GM12874 (cell line): ENCODE measurements around the gene ASB10.

Experiments
- CTCF ChIP-seq: IDR thresholded peaks from 2 replicates; pipeline ENCODE4 v1.5.1; 2011; ENCODE audit warnings: low read depth, mild to moderate bottlenecking, control low read depth, low read length, moderate library complexity; ENCODE audit not compliant: insufficient read depth

The ASB10 gene

GRCh38 chr7:151208253-151208862 is 21.3 kb upstream of the ASB10 start:
- TF ChIP-seq CTCF: no peak

GRCh38 chr7:151207804-151208203 is 20.8 kb upstream of the ASB10 start:
- TF ChIP-seq CTCF: no peak

- TF ChIP-seq CTCF: no peak
Measured at GRCh38 chr7:151207315-151207714, 20.3 kb upstream of the ASB10 start.

GRCh38 chr7:151206914-151207313 is 19.9 kb upstream of the ASB10 start:
- no peak for TF ChIP-seq CTCF

- no peak for TF ChIP-seq CTCF
Measured at GRCh38 chr7:151205730-151206129, 18.7 kb upstream of the ASB10 start.

- TF ChIP-seq CTCF: no peak
Measured at GRCh38 chr7:151204383-151205032, 17.5 kb upstream of the ASB10 start.

DNA sequence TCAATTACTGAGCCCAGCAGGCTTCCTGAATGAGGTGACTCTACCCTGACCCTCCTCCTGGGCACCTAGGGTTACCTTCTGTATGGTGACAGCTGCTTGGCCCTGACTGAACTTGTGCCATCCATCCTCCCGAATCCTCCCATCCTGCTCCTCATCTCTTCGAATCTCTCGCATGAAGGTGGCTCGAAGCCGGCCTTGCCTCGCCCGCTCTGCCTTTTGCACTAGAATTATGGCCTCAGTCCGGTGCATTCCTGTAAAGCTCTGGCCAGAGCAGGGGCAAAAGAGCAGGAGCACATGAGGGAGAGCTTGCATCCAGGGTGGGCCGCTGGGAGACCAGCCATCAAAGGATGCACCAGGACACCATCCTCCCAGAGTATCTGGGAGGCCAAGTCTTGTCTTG is 15.8 kb upstream of the ASB10 start:
- no peak for TF ChIP-seq CTCF

DNA sequence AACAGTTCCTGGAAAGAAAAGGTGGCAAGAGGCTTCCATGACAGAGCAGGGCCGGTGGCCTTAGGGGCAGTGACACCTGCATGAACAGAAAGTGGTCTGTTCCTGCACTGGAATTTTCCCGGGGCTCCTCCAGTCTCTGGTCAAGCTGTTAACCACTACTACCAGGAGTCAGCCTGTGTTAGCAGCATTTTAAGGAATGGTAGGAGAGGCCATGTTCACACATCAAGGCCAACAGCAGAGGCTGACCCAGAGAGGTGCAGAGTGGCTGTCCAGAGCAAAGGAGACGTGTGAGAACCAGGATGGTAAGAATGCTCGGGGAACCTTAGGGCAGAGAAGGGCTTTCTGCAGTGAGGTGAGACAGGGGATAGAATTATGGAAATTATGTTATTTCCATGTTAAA is 14.7 kb upstream of the ASB10 start:
- TF ChIP-seq CTCF: no peak
